Cardiac muscle cell (in vitro differentiated cells and primary cell): ENCODE results near the gene PSMD7. TPM values are rescaled to one million over a fixed set of nuclear protein-coding genes. Genes with fewer than 3 reads are reported as not detected.
"Not testable (repeated sequence)": the region's sequence is repeated elsewhere in the genome, so short reads cannot be mapped to it uniquely, and the experiment has no call there.

Experiments
- DNase-seq, 2 donors: peaks; one replicate each; pipeline versions ENCODE4 v3.0.0 to v3.0.0-alpha.2; 2010 to 2017; ENCODE audit warnings: low read depth in 1 of 2, low spot score in 1 of 2
- H3K27ac ChIP-seq: fragments of 200-600 bp; sonication (generic); 2 replicates; pipeline ENCODE4 v1.5.1; 2016
- H3K27me3 ChIP-seq: fragments of 200-600 bp; sonication (generic); 2 replicates; pipeline ENCODE4 v1.6.0; 2016; ENCODE audit warnings: control low read depth
- H3K36me3 ChIP-seq: fragments of 200-600 bp; sonication (generic); 2 replicates; pipeline ENCODE4 v1.5.1; 2016; ENCODE audit warnings: control low read depth
- H3K4me1 ChIP-seq: fragments of 200-600 bp; sonication (generic); 2 replicates; pipeline ENCODE4 v1.8.1; 2017; ENCODE audit warnings: low read depth, mild to moderate bottlenecking, mixed run types
- H3K4me3 ChIP-seq: fragments of 200-600 bp; sonication (generic); 2 replicates; pipeline ENCODE4 v1.5.1; 2016; ENCODE audit warnings: mild to moderate bottlenecking
- H3K9me3 ChIP-seq: fragments of 200-600 bp; sonication (generic); 2 replicates; pipeline ENCODE4 v1.5.1; 2017; ENCODE audit warnings: low read depth, mild to moderate bottlenecking, control low read depth
- CTCF ChIP-seq: IDR thresholded peaks from 2 replicates; pipeline ENCODE4 v1.5.1; 2012; ENCODE audit warnings: low read depth, mild to moderate bottlenecking, low read length
- polyA plus RNA-seq: library from polyadenylated mRNA; unstranded; fragments of >200 nt; fragmentation: Nextera tagmentation; extraction: Ambion mirVana; gene quantifications from 2 replicates; pipeline ENCODE4 v1.2.1, GENCODE V29; 2016
- total RNA-seq: library from RNA; depleted of rRNA; stranded (reverse); fragments of >200 nt; gene quantifications from 2 replicates; pipeline ENCODE4 v1.2.3, GENCODE V29; 2016

PSMD7 gene
- total and polyA plus RNA-seq, 2 experiments from 2014 or later: 108 to 177 TPM

GRCh38 chr16:74325641-74326040 lies 29.0 kb downstream of the PSMD7 start:
- H3K9me3 ChIP-seq: no peaks in the 10 kb centered on the region
- H3K27me3 ChIP-seq: no peaks in the 10 kb centered on the region
- H3K36me3 ChIP-seq: peaks cover 5% of the 10 kb centered on the region
- no peak overlapping the region for H3K4me3 ChIP-seq
- no peak for DNase-seq
- H3K27ac ChIP-seq: no peak overlapping the region
- no peaks in the 10 kb centered on the region for H3K4me1 ChIP-seq
- no peak for TF ChIP-seq CTCF

- H3K27ac ChIP-seq, H3K27me3 ChIP-seq, DNase-seq, H3K4me3 ChIP-seq, H3K36me3 ChIP-seq, H3K9me3 ChIP-seq, H3K4me1 ChIP-seq: not testable (repeated sequence)
These were observed 31.7 kb downstream of the PSMD7 start for GRCh38 chr16:74328346-74328745.

- not testable (repeated sequence) for H3K36me3 ChIP-seq, H3K4me1 ChIP-seq, DNase-seq, H3K27ac ChIP-seq, H3K9me3 ChIP-seq, H3K27me3 ChIP-seq, H3K4me3 ChIP-seq
These were observed 35.9 kb downstream of the PSMD7 start for GRCh38 chr16:74332469-74332868.

GRCh38 chr16:74337506-74337905 lies 40.9 kb downstream of the PSMD7 start:
- not testable (repeated sequence) for H3K4me3 ChIP-seq, H3K27ac ChIP-seq, H3K27me3 ChIP-seq, H3K9me3 ChIP-seq, DNase-seq, H3K4me1 ChIP-seq, H3K36me3 ChIP-seq

GRCh38 chr16:74339226-74339625 lies 42.6 kb downstream of the PSMD7 start:
- H3K4me1 ChIP-seq, DNase-seq, H3K4me3 ChIP-seq, H3K27me3 ChIP-seq, H3K27ac ChIP-seq, H3K9me3 ChIP-seq: not testable (repeated sequence)
- peaks cover 10% of the 10 kb centered on the region for H3K36me3 ChIP-seq

- H3K27ac ChIP-seq, H3K4me1 ChIP-seq, H3K27me3 ChIP-seq, H3K36me3 ChIP-seq, H3K4me3 ChIP-seq, DNase-seq, H3K9me3 ChIP-seq: not testable (repeated sequence)
These were observed 56.4 kb downstream of the PSMD7 start for GRCh38 chr16:74353038-74353437.

Other genes with a start within 250 kb of the PSMD7 start
- gene NPIPB15, start 79.5 kb downstream of the PSMD7 start, total RNA-seq: 2.0 and 3.2 TPM in 2 replicates
- 2.0 and 5.1 TPM in 2 replicates for gene NPIPB15, start 79.5 kb downstream of the PSMD7 start, polyA plus RNA-seq
- gene CLEC18B, start 124.7 kb downstream of the PSMD7 start, total RNA-seq: 1.7 and 3.0 TPM in 2 replicates
- 1.2 TPM in 1 of 2 replicates, not detected in the other for gene CLEC18B, start 124.7 kb downstream of the PSMD7 start, polyA plus RNA-seq